NCI-H446 treated with DMSO at 0.1 percent for 48 hours (cell line): Measurements from ENCODE around the gene HOXA13.

Source experiments
- DNase-seq: peaks from one replicate; lab custom pipeline; 2025; lab: John Stamatoyannopoulos, UW

HOXA13 gene

GRCh38 chr7:27199849-27200760 lies at the start of gene HOXA13:
TSS of gene HOXA13 (minus strand) at chr7:27200091. CDS start at chr7:27200077, 14 bp downstream.
- DNase-seq: peak; percentile 15

- no peak for DNase-seq
These were observed 49.2 kb upstream of the HOXA13 start for GRCh38 chr7:27248911-27249723.

GRCh38 chr7:27248427-27248806 lies 48.5 kb upstream of the HOXA13 start:
- no peak for DNase-seq

- no peak for DNase-seq
These were observed 47.8 kb upstream of the HOXA13 start for GRCh38 chr7:27247452-27248426.

GRCh38 chr7:27247000-27247399 lies 47.1 kb upstream of the HOXA13 start:
- no peak for DNase-seq

- DNase-seq: no peak
These were observed 46.2 kb upstream of the HOXA13 start for GRCh38 chr7:27245798-27246691.

GRCh38 chr7:27245124-27245797 lies 45.4 kb upstream of the HOXA13 start:
- no peak for DNase-seq

GRCh38 chr7:27244488-27245123 lies 44.7 kb upstream of the HOXA13 start:
- no peak for DNase-seq

GRCh38 chr7:27243340-27244163 lies 43.7 kb upstream of the HOXA13 start:
- DNase-seq: no peak

GRCh38 chr7:27242555-27243339 lies 42.9 kb upstream of the HOXA13 start, which contains the start of gene EVX1:
TSS of gene EVX1 (plus strand) at chr7:27242802. CDS start at chr7:27243031, 229 bp downstream.
- DNase-seq: no peak

- DNase-seq: no peak
These were observed 42.3 kb upstream of the HOXA13 start for GRCh38 chr7:27242154-27242553.

- DNase-seq: no peak
These were observed 41.5 kb upstream of the HOXA13 start for GRCh38 chr7:27241189-27242056.

GRCh38 chr7:27240015-27240731 lies 40.3 kb upstream of the HOXA13 start:
- no peak for DNase-seq

- DNase-seq: no peak
These were observed 39.6 kb upstream of the HOXA13 start for GRCh38 chr7:27239387-27240014.

GRCh38 chr7:27238979-27239386 lies 39.1 kb upstream of the HOXA13 start:
- DNase-seq: no peak
